ENCODE results near the gene CEP131. TPM values are rescaled to one million over a fixed set of nuclear protein-coding genes. Genes with fewer than 3 reads are reported as not detected.

Gene CEP131
- total and polyA plus RNA-seq, 2 of the 8 experiments (the other 6 are each of a cell fraction or from before 2014, with no cell fraction given), result 5.9 to 23.2 TPM

GRCh38 chr17:81235822-81236740 is 13.3 kb upstream of the CEP131 start (continued):
- TF ChIP-seq CHD7 (IDR thresholded peaks at IDR 0.05; ENCODE audit: insufficient replicate concordance, low read length), result no peak
- TF ChIP-seq PHF8 (conservative IDR thresholded peaks at IDR 0.05; ENCODE audit: low read depth, low read length), result no peak
- no peak for TF ChIP-seq NRF1 (IDR thresholded peaks at IDR 0.05; ENCODE audit: low read depth, low read length)
- TF ChIP-seq SUZ12 (IDR thresholded peaks at IDR 0.05; ENCODE audit: low read length), result no peak
- TF ChIP-seq NANOG (IDR thresholded peaks at IDR 0.05; ENCODE audit: insufficient read depth, low read depth, low read length, poor library complexity, severe bottlenecking), result no peak
- TF ChIP-seq BRCA1 (IDR thresholded peaks at IDR 0.05; ENCODE audit: low read depth, low read length), result no peak

Measured in H1 (cell line).